GM12875 (cell line): Measurements from ENCODE around the gene FANCL.
"Not testable (repeated sequence)": the region's sequence is repeated elsewhere in the genome, so short reads cannot be mapped to it uniquely, and the experiment has no call there.

ENCODE experiments used
- H3K4me3 ChIP-seq: one replicate; pipeline ENCODE4 v1.5.1; 2011; ENCODE audit warnings: low read depth, low read length, control low read depth
- CTCF ChIP-seq: IDR thresholded peaks from 2 replicates; pipeline ENCODE4 v1.5.1; 2011; ENCODE audit warnings: low read depth, mild to moderate bottlenecking, control low read depth, inconsistent platforms, low read length, moderate library complexity, borderline replicate concordance; ENCODE audit not compliant: insufficient read depth

The FANCL gene

GRCh38 chr2:58204195-58204959, 36.7 kb downstream of the FANCL start:
- no peak for TF ChIP-seq CTCF
- H3K4me3 ChIP-seq, result no peak overlapping the region

GRCh38 chr2:58203018-58203417, 38.1 kb downstream of the FANCL start:
- no peak overlapping the region for H3K4me3 ChIP-seq
- TF ChIP-seq CTCF, result no peak

GRCh38 chr2:58202404-58202803, 38.7 kb downstream of the FANCL start:
- TF ChIP-seq CTCF, result no peak

GRCh38 chr2:58197894-58198293, 43.2 kb downstream of the FANCL start:
- no peak for TF ChIP-seq CTCF
- H3K4me3 ChIP-seq, result no peak overlapping the region

More at GRCh38 chr2:58202404-58202803, 38.7 kb downstream of the FANCL start:
- no peak overlapping the region for H3K4me3 ChIP-seq

GRCh38 chr2:58195662-58196061, 45.5 kb downstream of the FANCL start:
- no peak for TF ChIP-seq CTCF

GRCh38 chr2:58194458-58194857, 46.7 kb downstream of the FANCL start:
- TF ChIP-seq CTCF, result no peak
- no peak overlapping the region for H3K4me3 ChIP-seq

More at GRCh38 chr2:58195662-58196061, 45.5 kb downstream of the FANCL start:
- H3K4me3 ChIP-seq, result no peak overlapping the region

GRCh38 chr2:58187022-58187421, 54.1 kb downstream of the FANCL start:
- not testable (repeated sequence) for H3K4me3 ChIP-seq
